GM12892 (cell line): Measurements from ENCODE around the gene TICAM1.

Experiments
- POLR2AphosphoS5 ChIP-seq: IDR thresholded peaks from 2 replicates; pipeline ENCODE4 v1.6.1; 2011; ENCODE audit warnings: low read depth, low read length, control low read depth
- TAF1 ChIP-seq: IDR thresholded peaks from 2 replicates; pipeline ENCODE4 v1.6.1; 2011; ENCODE audit warnings: low read depth, mild to moderate bottlenecking, control low read depth, low read length, borderline replicate concordance

- TF ChIP-seq POLR2AphosphoS5 (no peak), TAF1 (no peak)
These were observed 13.1 kb upstream of the TICAM1 start for GRCh38 chr19:4844348-4845179.
